GM18907 (cell line): ENCODE results near the gene SKIC2.

ENCODE experiments used
- ATAC-seq: cut with Tn5 transposase; IDR thresholded peaks from one replicate; pipeline ENCODE4 v1.9.1; 2021; ENCODE audit warnings: mild to moderate bottlenecking, moderate library complexity; ENCODE audit not compliant: unreplicated experiment

The SKIC2 gene

DNA sequence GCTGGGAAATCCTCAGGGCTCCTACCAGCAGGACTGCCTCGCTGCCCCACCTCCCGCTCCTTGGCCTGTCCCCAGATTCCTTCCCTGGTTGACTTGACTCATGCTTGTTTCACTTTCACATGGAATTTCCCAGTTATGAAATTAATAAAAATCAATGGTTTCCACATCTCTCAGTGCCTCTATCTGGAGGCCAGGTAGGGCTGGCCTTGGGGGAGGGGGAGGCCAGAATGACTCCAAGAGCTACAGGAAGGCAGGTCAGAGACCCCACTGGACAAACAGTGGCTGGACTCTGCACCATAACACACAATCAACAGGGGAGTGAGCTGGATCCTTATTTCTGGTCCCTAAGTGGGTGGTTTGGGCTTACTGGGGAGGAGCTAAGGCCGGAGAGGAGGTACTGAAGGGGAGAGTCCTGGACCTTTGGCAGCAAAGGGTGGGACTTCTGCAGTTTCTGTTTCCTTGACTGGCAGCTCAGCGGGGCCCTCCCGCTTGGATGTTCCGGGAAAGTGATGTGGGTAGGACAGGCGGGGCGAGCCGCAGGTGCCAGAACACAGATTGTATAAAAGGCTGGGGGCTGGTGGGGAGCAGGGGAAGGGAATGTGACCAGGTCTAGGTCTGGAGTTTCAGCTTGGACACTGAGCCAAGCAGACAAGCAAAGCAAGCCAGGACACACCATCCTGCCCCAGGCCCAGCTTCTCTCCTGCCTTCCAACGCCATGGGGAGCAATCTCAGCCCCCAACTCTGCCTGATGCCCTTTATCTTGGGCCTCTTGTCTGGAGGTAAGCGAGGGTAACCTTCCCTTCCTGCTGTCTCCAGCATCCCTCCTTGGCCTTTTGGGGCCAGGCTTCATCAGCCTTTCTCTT lies 13.2 kb upstream of the SKIC2 start, which contains the start of gene CFB:
Gene CFB (plus strand): TSS at position 589 of the 863 bp plus-strand sequence. CDS start 127 bp downstream, at position 716.
- no peak for ATAC-seq

DNA sequence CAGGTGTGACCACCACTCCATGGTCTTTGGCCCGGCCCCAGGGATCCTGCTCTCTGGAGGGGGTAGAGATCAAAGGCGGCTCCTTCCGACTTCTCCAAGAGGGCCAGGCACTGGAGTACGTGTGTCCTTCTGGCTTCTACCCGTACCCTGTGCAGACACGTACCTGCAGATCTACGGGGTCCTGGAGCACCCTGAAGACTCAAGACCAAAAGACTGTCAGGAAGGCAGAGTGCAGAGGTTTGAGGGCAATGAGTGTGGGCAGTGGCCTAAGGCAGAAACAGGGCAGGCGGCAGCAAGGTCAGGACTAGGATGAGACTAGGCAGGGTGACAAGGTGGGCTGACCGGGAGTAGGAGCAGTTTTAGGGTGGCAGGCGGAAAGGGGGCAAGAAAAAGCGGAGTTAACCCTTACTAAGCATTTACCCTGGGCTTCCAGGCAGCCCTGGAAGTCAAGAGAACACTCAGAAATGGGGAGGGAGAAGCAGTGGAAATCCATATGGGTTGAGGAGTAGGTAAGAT lies 12.5 kb upstream of the SKIC2 start:
- ATAC-seq: no peak

DNA sequence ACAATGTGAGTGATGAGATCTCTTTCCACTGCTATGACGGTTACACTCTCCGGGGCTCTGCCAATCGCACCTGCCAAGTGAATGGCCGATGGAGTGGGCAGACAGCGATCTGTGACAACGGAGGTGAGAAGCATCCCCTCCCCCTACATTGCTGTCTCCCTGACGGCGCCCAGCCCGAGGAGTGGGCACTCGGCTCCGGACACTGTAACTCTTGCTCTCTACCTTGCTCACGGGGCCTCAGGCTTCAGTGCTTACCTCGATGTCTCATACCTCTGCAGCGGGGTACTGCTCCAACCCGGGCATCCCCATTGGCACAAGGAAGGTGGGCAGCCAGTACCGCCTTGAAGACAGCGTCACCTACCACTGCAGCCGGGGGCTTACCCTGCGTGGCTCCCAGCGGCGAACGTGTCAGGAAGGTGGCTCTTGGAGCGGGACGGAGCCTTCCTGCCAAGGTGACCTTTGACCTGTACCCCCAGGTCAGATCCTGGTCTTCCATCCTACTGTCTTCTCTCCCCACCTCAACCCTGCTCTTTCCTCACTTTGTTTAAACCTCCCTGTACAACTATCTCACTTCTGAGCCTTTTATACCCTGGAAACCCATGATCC lies 11.8 kb upstream of the SKIC2 start:
- no peak for ATAC-seq

DNA sequence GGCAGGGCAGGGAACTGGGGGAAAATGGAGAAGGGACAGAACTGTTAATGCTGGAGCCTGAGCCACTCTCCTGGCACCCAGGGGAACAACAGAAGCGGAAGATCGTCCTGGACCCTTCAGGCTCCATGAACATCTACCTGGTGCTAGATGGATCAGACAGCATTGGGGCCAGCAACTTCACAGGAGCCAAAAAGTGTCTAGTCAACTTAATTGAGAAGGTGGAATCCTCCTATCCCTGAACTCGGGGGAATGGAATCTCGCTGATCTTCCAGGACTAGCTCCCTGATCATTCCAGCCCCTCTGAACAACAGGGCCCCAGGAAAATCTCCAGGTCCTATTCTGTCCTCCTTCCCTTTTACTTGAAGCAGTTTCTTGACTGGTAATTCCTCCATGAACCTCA lies 11.1 kb upstream of the SKIC2 start:
- ATAC-seq: no peak

DNA sequence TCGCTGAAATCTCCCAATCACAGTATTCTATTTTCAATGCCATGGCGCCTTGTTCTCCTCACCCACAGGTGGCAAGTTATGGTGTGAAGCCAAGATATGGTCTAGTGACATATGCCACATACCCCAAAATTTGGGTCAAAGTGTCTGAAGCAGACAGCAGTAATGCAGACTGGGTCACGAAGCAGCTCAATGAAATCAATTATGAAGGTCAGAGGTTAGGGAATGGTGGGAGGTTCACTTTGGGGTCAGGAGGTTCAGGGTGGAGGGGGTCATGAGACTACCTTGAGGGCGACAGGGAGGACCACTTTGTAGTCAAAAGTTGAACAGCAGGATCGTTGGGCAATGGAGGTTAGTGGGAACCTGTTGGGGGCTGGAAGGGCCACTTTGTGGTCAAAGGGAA lies 10.7 kb upstream of the SKIC2 start:
- no peak for ATAC-seq

DNA sequence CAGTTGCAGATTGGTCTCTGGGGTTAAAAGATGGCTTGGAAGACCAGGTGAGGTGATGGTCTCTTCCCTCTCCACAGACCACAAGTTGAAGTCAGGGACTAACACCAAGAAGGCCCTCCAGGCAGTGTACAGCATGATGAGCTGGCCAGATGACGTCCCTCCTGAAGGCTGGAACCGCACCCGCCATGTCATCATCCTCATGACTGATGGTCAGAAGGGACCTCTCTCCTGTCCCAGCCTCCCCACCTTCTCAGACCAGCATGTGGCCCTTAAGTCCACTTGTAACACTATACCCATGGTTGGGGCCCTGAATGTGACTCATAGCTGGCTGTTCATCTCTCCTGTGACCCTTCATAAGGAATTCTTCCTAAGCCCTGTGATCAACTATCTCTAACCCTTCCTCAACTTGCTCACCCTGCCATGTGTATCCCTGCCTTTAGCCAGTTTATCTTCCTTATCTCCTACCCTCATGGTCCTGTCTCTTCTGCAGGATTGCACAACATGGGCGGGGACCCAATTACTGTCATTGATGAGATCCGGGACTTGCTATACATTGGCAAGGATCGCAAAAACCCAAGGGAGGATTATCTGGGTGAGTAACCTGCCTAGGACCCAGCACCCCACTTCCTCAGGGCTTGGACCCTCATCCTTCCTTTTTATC lies 10.1 kb upstream of the SKIC2 start:
- ATAC-seq: no peak

DNA sequence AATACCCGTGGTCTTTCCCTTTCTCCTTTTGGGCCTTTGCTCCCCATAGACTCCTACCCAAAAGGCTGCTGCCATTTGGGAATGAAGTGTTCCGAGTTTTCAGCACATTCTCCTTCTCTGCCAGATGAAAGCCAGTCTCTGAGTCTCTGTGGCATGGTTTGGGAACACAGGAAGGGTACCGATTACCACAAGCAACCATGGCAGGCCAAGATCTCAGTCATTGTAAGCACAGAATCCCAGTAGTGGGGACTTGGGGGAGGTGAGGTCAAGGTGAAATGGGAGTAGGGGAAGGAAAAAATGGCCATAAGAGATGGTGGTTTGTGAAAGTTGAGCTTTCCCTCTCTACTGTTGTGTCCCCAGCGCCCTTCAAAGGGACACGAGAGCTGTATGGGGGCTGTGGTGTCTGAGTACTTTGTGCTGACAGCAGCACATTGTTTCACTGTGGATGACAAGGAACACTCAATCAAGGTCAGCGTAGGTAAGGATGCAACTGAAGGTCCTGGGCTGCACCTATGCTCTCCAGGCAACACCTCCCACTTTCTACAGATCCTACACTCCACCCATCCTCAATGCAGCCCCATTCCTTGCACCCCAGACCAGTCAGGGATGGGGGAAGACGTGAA lies 8.9 kb upstream of the SKIC2 start:
- no peak for ATAC-seq

DNA sequence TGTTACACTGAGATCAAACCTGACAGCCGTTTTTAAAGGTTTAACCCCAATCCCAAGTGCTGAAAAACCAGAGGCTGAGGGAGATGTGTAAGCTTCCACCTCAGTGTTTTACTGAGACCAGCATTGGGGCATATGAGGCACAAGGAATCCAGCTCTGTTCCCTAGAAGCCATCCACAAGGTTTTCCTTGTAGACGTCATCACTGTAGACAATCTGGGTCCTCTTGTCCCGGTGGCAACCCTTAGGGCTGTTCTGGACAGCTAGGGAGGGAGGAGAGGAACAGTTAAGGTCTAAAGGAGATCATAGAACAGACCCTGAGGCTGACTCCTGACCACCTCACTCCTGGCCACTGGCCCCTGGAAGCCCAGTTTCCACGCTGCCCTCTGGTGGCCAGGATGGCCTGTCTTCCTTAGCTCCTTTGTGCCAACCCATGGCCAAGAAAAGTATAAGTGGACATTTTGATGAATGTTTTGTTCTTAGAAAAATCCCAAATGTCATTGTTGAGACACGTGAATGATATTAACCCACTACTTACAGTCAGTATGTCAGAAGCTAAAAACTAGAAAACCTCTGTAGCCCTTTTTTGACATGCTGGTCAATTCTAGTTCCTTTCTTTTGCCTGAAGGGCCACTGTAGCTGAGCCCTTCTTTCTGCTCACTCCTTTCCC lies 6.7 kb upstream of the SKIC2 start:
- ATAC-seq: no peak

DNA sequence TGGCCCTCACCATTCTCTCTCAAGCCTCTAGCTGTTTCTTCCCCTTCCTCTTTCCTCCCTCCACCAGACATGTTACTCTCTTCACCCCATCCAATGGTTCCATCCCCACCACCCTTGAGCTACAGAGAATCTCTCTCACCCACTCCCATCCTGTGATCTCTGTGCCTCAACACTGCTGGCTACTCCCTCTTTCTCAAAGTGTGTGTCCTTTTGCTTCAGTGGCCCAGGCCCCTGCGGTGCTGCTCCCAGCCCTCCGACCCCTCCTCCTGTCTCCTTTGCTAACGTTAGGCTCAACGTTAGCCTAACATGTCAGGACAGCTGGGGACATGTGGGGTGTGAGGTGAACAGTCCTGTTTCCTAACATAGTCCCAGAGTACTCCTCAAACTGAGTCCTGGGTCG lies 6.1 kb upstream of the SKIC2 start:
- ATAC-seq: no peak

DNA sequence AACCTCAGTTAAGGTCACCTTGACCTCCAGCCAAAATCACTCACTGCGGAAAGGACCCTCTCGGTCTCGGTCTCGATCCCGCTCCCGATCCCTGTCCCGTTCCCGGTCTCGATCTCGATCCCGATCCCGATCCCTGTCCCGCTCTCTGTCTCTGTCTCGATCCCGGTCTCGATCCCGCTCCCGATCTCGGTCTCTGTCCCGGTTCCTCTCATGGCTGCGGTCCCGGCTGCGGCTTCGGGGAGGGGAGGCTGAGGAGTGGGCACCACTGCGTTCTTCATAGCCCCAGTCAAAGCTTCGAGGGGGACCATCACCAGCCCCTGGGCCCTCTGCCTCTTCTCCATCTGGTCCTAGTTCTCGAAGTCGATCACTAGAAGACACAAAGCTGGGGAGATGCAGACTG lies 4.5 kb upstream of the SKIC2 start:
- ATAC-seq: no peak

DNA sequence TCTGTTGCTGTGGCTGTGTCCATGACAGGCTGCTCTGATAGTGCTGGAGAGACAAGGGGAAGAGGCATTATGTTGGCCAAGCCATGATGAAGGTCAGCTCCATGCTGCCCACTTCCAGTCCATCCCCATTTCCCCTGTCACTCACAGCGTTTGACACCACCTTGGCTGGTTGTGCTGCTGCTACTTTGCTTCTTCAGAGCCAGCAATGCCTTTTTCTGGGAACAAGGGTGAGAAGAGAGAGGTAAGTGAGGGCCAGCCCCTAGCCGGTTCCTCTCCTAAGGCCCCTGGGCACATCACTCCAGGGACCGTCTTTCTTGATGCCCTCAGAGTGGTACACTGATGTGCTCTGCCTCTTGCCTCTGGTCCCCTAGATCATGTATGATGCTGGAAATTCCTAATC lies 2.2 kb upstream of the SKIC2 start:
- no peak for ATAC-seq

DNA sequence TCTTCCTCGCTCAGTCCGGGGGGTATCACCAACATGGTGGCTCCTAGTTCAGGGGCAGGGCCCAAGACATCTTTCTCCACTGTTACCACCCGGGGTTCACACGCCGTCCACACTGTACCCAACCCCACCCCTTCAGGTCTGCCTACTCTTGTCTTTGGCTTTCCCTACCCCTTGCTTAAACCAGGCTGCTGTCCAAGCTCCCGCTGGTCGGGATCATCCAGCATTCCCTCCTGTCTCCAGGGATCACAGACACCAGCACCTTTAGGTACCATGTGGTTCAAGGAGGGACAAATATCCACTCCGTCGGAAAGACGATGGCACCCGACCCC lies 599 bp upstream of the SKIC2 start:
- peak; percentile 18 for ATAC-seq

DNA sequence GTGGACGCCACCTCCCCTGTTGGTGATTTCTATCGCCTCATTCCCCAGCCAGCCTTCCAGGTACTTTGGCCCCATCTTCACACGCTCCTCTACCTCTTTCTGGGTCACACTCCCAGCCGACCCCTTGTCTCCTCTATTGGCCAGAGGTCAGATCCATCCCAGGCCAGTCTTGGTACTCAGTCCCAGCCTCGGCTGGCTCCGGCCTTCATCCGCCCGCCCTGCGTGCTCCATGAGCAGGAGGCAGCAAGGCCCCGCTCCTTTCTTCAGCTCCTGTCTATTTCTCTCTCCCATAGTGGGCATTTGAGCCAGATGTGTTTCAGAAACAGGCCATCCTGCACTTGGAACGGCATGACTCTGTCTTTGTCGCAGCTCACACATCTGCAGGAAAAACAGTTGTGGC lies 2.6 kb downstream of the SKIC2 start:
- no peak for ATAC-seq

DNA sequence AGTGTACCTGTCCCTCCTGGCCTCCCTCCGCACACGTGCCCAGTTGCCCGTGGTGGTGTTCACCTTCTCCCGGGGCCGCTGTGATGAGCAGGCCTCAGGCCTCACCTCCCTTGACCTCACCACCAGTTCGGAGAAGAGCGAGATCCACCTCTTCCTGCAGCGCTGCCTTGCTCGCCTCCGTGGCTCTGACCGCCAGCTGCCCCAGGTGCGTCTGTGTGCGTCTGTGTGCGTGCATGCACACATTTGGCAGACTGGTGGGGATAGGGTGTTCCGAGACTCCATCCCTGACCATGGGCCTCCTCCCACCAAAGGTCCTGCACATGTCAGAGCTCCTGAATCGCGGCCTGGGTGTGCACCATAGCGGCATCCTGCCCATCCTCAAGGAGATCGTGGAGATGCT lies 4.9 kb downstream of the SKIC2 start:
- ATAC-seq: no peak

DNA sequence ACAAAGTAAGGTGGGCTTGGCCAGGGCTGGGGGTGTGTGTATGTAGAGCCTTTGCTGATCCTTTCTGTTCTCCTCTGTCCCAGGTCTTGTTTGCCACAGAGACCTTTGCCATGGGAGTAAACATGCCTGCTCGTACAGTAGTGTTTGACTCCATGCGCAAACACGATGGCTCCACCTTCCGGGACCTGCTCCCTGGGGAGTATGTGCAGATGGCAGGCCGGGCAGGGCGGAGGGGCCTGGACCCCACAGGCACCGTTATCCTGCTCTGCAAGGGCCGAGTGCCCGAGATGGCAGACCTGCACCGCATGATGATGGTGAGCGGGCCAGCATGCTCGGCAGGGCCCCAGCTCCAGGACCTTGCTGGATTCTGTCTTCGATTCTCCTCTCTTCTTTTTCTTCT lies 6.7 kb downstream of the SKIC2 start:
- ATAC-seq: no peak

DNA sequence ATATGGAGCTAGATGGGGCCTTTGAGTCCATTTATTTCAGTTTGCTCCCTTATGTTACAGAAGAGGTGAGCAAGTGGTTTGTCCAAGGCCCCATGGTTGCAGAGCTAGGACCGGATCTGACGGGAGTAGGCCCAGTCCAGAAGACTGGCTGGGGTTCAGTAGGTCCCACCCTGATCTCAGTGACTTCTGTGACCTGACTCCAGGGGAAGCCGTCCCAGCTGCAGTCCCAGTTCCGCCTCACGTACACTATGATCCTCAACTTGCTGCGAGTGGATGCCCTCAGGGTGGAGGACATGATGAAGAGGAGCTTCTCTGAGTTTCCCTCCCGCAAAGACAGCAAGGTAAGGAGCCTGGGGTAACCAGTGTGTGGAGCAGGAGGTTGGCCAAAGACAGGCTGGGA lies 7.5 kb downstream of the SKIC2 start:
- ATAC-seq: no peak

DNA sequence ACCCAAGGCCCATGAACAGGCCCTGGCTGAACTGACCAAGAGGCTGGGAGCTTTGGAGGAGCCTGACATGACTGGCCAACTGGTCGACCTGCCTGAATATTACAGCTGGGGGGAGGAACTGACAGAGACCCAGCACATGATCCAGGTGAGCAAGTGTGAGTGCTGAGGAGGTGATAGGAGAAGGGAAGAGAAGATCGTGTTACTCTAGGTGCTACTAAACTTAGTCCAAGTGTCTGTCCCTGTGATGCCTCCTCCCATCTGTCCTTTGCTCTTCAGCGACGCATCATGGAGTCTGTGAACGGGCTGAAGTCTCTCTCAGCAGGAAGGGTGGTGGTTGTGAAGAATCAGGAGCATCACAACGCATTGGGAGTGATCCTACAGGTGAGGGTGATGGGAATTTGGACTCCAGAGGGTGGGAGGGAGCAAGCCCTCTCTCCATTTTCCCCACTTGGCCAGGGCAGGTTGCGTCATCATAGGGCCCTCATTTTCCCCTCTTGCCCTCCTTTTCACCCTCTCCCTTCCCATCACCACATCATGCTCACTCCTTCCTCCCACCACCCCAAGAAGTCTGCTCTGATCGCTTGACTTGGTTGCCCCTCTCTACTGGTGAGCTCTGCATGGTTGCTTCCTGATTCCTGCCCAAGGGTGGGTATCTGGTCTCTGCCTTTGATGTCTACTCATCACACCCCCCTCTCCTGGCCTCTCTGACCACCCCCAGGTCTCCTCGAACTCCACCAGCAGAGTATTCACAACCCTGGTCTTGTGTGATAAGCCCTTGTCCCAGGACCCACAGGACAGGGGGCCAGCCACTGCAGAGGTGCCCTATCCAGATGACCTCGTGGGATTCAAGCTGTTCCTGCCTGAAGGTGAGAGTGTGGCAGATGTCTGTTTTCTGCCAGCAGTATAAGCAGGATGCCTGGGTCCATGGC lies 8.3 kb downstream of the SKIC2 start:
- ATAC-seq: no peak

DNA sequence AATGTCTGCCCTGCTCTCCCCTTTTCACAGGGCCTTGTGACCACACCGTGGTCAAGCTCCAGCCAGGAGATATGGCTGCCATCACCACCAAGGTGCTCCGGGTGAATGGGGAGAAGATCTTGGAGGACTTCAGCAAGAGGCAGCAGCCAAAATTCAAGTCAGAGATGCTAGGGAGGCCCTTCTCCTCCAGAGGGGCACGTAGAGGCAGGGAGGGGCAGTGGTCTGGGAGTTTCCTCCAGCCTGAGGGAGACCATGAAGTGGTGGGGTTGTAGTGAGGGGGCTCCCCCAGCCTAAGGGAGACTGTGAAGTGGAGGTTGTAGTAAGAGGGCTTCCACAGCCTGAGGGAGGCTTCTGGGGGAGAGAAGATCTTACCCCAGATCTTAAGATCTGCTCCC lies 8.9 kb downstream of the SKIC2 start:
- no peak for ATAC-seq

DNA sequence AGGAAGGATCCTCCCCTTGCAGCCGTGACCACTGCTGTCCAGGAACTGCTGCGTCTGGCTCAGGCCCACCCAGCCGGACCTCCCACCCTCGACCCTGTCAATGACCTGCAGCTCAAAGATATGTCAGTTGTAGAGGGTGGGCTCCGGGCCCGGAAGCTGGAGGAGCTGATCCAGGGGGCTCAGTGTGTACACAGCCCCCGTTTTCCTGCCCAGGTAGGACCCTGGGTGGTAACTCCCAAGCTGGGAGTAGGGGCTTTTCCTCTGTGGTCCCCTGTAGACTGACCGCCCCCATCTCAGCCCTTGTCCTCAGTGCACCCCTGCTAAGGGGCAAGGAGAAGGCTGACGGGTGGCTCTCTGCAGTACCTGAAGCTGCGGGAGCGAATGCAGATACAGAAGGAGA lies 9.4 kb downstream of the SKIC2 start:
- no peak for ATAC-seq
